Gastroesophageal sphincter (tissue), 4 donors: ENCODE data around the gene TGM6. TPM values are rescaled to one million over a fixed set of nuclear protein-coding genes. Genes with fewer than 3 reads are reported as not detected.

Experiments
- ATAC-seq: fragments of 150-250 bp; one replicate; pipeline ENCODE4 v1.9.1; 2016; ENCODE audit warnings: mild to moderate bottlenecking, moderate library complexity
- H3K27ac ChIP-seq, 4 donors: fragments of 200-600 bp; sonication (generic) in 3 of 4; 1 replicate in 3 of 4; 2 replicates in 1 of 4; pipeline ENCODE4 v1.5.1; 2016 to 2019
- H3K27me3 ChIP-seq: fragments of 200-600 bp; sonication (generic); one replicate; pipeline ENCODE4 v1.5.1; 2019
- H3K36me3 ChIP-seq, 2 donors: fragments of 200-600 bp; sonication (generic); one replicate each; pipeline ENCODE4 v1.5.1; 2019; ENCODE audit warnings: control low read depth in 1 of 2
- H3K4me1 ChIP-seq, 3 donors: fragments of 200-600 bp; sonication (generic); 1 replicate in 2 of 3; 2 replicates in 1 of 3; pipeline ENCODE4 v1.5.1; 2016 to 2019; ENCODE audit warnings: control low read depth in 2 of 3
- H3K4me3 ChIP-seq, 2 donors: fragments of 200-600 bp; sonication (generic); one replicate each; pipeline ENCODE4 v1.5.1; 2019; ENCODE audit warnings: mild to moderate bottlenecking in 1 of 2, moderate library complexity in 1 of 2
- H3K9me3 ChIP-seq, 3 donors: fragments of 200-600 bp; sonication (generic); one replicate each; pipeline ENCODE4 v1.5.1; 2017 to 2019; ENCODE audit warnings: control low read depth in 2 of 3
- EP300 ChIP-seq: sonication (generic); formaldehyde crosslinking; IDR thresholded peaks from one replicate; pipeline ENCODE4 v1.6.1; 2017; ENCODE audit warnings: antibody characterized with exemption, mild to moderate bottlenecking
- POLR2A ChIP-seq, 2 donors: fragments of 450-650 bp; IDR thresholded peaks; one replicate each; pipeline ENCODE4 v1.6.1; 2017; ENCODE audit warnings: antibody characterized with exemption in 2 of 2, mild to moderate bottlenecking in 2 of 2, moderate library complexity in 1 of 2
- POLR2AphosphoS5 ChIP-seq: sonication (generic); formaldehyde crosslinking; IDR thresholded peaks from one replicate; pipeline ENCODE4 v1.6.1; 2017; ENCODE audit warnings: antibody characterized with exemption
- whole genome bisulfite sequencing, 2 donors: methylation state at CpG; one replicate each; pipeline ENCODE4 v1.1.5; 2018; ENCODE audit warnings: low coverage in 1 of 2; 5-methylcytosine and 5-hydroxymethylcytosine counted together
- total RNA-seq, 4 donors: library from RNA; depleted of rRNA; stranded (reverse); fragments of >200 nt; gene quantifications; one replicate each; pipeline ENCODE4 v1.1.0, GENCODE V29; 2016
- TF ChIP-seq, protein P1 (sequence below), 4 experiments: fragments of 200-600 bp in 2 of 4; fragments of 450-650 bp in 2 of 4; sonication (generic) in 1 of 4; IDR thresholded peaks; one replicate each; pipeline ENCODE4 v1.5.1; 2017 to 2019; ENCODE audit warnings: antibody characterized with exemption in 4 of 4, mild to moderate bottlenecking in 2 of 4, moderate library complexity in 2 of 4

TGM6 gene
- total RNA-seq, 4 donors from 2014 or later: not detected

DNA sequence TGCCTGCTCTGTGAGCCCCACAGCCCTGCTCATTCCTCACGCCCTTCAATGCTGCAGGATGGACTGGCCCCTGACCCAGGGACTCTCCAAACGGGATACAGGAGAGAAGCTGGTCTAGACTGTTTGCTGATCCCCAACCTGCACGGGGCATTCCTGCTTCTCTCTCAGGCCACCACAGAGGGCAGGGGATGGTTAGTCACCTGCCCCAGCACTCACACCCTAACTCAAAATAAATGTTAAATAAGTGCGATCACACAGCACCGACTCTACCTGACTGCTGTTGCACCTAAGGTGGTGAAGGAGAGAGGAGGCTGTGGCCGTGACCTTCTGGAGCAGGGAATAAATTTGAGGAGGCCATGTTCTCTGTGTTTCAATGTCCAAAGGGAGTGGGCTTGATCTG lies 39.9 kb upstream of the TGM6 start:
- no peaks in the 10 kb centered on the region for H3K36me3 ChIP-seq
- no peak overlapping the region for H3K27ac ChIP-seq
- ATAC-seq: no peak
- H3K9me3 ChIP-seq: no peaks in the 10 kb centered on the region
- TF ChIP-seq, protein P1, sequence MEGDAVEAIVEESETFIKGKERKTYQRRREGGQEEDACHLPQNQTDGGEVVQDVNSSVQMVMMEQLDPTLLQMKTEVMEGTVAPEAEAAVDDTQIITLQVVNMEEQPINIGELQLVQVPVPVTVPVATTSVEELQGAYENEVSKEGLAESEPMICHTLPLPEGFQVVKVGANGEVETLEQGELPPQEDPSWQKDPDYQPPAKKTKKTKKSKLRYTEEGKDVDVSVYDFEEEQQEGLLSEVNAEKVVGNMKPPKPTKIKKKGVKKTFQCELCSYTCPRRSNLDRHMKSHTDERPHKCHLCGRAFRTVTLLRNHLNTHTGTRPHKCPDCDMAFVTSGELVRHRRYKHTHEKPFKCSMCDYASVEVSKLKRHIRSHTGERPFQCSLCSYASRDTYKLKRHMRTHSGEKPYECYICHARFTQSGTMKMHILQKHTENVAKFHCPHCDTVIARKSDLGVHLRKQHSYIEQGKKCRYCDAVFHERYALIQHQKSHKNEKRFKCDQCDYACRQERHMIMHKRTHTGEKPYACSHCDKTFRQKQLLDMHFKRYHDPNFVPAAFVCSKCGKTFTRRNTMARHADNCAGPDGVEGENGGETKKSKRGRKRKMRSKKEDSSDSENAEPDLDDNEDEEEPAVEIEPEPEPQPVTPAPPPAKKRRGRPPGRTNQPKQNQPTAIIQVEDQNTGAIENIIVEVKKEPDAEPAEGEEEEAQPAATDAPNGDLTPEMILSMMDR (IDR thresholded peaks at IDR 0.05): no peak
- TF ChIP-seq EP300 (no peak), POLR2AphosphoS5 (no peak), POLR2A (IDR thresholded peaks at IDR 0.05) (no peak)
- no peak overlapping the region for H3K4me3 ChIP-seq
- no peaks in the 10 kb centered on the region for H3K4me1 ChIP-seq
- peaks cover 23% of the 10 kb centered on the region for H3K27me3 ChIP-seq
- WGBS, 2 donors: 52 to 60% methylated on average over 2 of the region's 6 CpGs

DNA sequence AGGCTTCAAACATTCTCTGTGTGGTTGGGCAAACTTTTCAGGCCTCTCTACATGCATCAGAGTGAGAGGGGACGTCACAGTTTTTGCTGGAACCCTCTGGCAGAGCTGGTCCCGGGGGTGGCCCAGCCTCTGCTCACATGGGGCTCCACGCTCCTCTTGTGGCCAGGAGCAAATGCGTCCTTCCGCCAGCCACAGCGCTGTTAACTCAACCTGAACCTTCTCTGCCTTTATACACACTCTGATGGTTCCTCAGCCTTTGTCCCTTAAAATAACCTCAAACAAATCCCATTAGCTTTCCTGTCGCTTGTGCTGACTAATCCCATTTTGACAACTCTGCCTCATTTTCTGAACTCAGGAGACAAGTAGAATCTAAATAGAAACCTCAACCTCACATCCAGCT lies 39.4 kb upstream of the TGM6 start:
- H3K9me3 ChIP-seq: no peaks in the 10 kb centered on the region
- peaks cover 23% of the 10 kb centered on the region for H3K27me3 ChIP-seq
- 82 to 100% methylated on average over 2 to 6 of the region's 7 CpGs for WGBS, 2 donors

DNA sequence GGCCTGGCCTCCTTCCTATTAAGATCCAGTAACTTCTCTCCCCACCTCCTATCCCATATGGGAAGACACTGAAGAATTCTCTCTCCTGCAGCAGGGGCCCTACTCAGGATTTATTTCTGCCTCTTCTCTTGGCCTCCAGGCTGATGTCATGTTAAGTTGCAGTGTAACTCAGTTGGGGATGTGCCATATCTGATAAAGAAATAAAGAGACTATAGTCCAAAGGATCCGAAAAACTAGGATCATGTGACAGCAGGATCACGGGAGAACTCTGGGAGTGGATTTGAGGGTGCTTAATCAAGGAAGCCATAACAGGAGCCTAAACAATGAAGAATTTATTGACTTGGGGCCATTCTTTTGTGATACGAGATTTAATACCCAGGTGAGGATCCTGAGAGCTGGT lies 38.5 kb upstream of the TGM6 start:
- no peak for ATAC-seq
- no peak overlapping the region for H3K27ac ChIP-seq
- peaks cover 24% of the 10 kb centered on the region for H3K27me3 ChIP-seq
- H3K36me3 ChIP-seq: no peaks in the 10 kb centered on the region
- H3K4me1 ChIP-seq: no peaks in the 10 kb centered on the region
- H3K4me3 ChIP-seq: no peak overlapping the region
- WGBS, 2 donors: 49 to 52% methylated on average over 3 of the region's 3 CpGs
- no peak for TF ChIP-seq POLR2AphosphoS5
- TF ChIP-seq, protein P1 (IDR thresholded peaks at IDR 0.05): no peak
- TF ChIP-seq POLR2A (IDR thresholded peaks at IDR 0.05): no peak
- TF ChIP-seq EP300: no peak
- H3K9me3 ChIP-seq: peaks cover 0 to 4% (median 0%) of the 10 kb centered on the region in 3 donors

More for the DNA sequence above, 39.4 kb upstream of the TGM6 start:
- no peak for ATAC-seq
- Histone ChIP-seq H3K27ac (no peak overlapping the region), H3K36me3 (no peaks in the 10 kb centered on the region), H3K4me3 (no peak overlapping the region), H3K4me1 (no peaks in the 10 kb centered on the region)
- TF ChIP-seq POLR2AphosphoS5 (no peak), POLR2A (IDR thresholded peaks at IDR 0.05) (no peak), EP300 (no peak)
- TF ChIP-seq, protein P1 (IDR thresholded peaks at IDR 0.05): no peak

DNA sequence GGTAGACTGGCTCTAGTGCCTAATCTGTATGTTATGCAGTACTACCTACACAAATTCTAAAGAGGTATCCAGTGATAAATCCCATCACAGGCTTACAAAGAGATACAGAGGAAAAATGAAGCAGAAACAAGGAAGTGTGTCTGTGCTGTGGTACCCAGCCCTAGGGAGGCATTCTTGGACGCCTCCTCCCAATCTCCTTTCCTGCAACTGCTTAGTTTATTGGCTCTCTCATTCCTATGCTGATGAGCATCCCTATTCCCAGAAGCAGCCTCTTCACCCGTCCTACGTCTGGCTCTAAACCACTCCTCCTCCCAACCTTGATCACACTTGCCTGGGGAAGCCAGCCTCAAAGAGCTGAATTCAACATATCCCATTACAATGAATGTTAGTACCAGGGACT lies 34.5 kb upstream of the TGM6 start:
- no peak overlapping the region for H3K4me3 ChIP-seq
- no peaks in the 10 kb centered on the region for H3K4me1 ChIP-seq
- peaks cover 0 to 7% (median 0%) of the 10 kb centered on the region in 3 donors for H3K9me3 ChIP-seq
- no peak for ATAC-seq
- TF ChIP-seq EP300 (no peak), POLR2A (IDR thresholded peaks at IDR 0.05) (no peak), POLR2AphosphoS5 (no peak)
- TF ChIP-seq, protein P1 (IDR thresholded peaks at IDR 0.05): no peak
- 52 to 54% methylated on average over 3 of the region's 3 CpGs for WGBS, 2 donors
- H3K27ac ChIP-seq: no peak overlapping the region
- no peaks in the 10 kb centered on the region for H3K36me3 ChIP-seq
- peaks cover 35% of the 10 kb centered on the region for H3K27me3 ChIP-seq

DNA sequence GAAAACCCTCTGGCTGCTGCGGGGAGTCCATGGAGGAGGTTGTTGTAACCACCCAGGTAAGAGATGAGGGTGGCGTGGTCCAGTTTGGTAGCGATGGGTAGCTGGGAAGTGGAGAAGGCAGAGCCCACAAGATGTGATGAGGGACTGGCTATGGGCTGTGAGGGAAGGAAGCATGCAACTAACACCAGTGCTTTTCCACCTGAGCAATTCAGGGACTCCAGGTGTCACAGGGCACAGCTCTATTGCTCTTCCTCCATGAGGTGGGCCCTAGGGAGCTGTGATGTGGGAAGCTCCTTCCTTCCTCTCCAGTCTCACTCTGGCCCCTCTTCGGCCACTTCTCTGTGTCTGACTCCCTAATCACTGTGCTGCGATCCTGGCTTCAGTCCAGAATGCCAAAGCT lies 32.4 kb upstream of the TGM6 start:
- ATAC-seq: no peak
- H3K4me3 ChIP-seq: no peak overlapping the region
- H3K9me3 ChIP-seq: peaks cover 0 to 7% (median 0%) of the 10 kb centered on the region in 3 donors
- peaks cover 33% of the 10 kb centered on the region for H3K27me3 ChIP-seq
- H3K36me3 ChIP-seq: no peaks in the 10 kb centered on the region
- TF ChIP-seq EP300 (no peak), POLR2A (IDR thresholded peaks at IDR 0.05) (no peak), POLR2AphosphoS5 (no peak)
- TF ChIP-seq, protein P1 (IDR thresholded peaks at IDR 0.05): no peak
- 33 to 94% methylated on average over 1 to 3 of the region's 5 CpGs for WGBS, 2 donors
- no peaks in the 10 kb centered on the region for H3K4me1 ChIP-seq
- no peak overlapping the region for H3K27ac ChIP-seq
